C4-2B (cell line): ENCODE data around the gene FAM184A.
"Not testable (repeated sequence)": the region's sequence is repeated elsewhere in the genome, so short reads cannot be mapped to it uniquely, and the experiment has no call there.

Experiments
- H3K27ac ChIP-seq: fragments of 450-650 bp; 2 replicates; pipeline ENCODE4 v1.5.1; 2017
- CTCF ChIP-seq: fragments of 450-650 bp; conservative IDR thresholded peaks from 2 replicates; pipeline ENCODE4 v1.5.1; 2017; ENCODE audit warnings: mild to moderate bottlenecking
- ZFX ChIP-seq: fragments of 450-650 bp; IDR thresholded peaks from 2 replicates; pipeline ENCODE4 v1.6.1; 2017

FAM184A gene

GRCh38 chr6:119121367-119121766 lies 42.9 kb upstream of the FAM184A start:
- H3K27ac ChIP-seq = no peak overlapping the region
- TF ChIP-seq ZFX (no peak), CTCF (no peak)

GRCh38 chr6:119119989-119120388 lies 41.5 kb upstream of the FAM184A start:
- no peak for TF ChIP-seq ZFX
- TF ChIP-seq CTCF = no peak

GRCh38 chr6:119119062-119119461 lies 40.6 kb upstream of the FAM184A start:
- H3K27ac ChIP-seq = not testable (repeated sequence)

More at GRCh38 chr6:119119989-119120388, 41.5 kb upstream of the FAM184A start:
- no peak overlapping the region for H3K27ac ChIP-seq

- TF ChIP-seq CTCF = peak; percentile 34
- TF ChIP-seq ZFX = no peak
Measured at GRCh38 chr6:119116712-119117281, 38.3 kb upstream of the FAM184A start.

DNA sequence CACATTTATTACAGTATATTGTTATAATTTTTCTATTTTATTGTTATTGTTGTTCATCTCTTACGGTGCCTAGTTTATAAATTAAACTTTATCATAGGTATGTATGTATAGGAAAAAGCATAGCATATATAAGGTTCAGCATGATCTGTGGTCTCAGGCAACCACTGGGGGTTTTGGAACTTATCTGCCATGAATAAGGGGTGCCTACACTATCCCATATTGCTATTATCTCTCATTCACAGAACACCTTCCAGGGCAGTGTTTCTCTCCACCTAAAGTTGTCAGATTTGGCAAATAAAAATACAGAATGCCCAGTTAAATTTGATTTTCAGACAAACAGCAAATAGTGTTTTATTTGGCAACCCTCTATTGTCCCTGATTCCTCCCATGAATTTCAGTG lies 35.5 kb upstream of the FAM184A start:
- TF ChIP-seq CTCF (no peak), ZFX (no peak)
- H3K27ac ChIP-seq = no peak overlapping the region

More at GRCh38 chr6:119116712-119117281, 38.3 kb upstream of the FAM184A start:
- no peak overlapping the region for H3K27ac ChIP-seq

DNA sequence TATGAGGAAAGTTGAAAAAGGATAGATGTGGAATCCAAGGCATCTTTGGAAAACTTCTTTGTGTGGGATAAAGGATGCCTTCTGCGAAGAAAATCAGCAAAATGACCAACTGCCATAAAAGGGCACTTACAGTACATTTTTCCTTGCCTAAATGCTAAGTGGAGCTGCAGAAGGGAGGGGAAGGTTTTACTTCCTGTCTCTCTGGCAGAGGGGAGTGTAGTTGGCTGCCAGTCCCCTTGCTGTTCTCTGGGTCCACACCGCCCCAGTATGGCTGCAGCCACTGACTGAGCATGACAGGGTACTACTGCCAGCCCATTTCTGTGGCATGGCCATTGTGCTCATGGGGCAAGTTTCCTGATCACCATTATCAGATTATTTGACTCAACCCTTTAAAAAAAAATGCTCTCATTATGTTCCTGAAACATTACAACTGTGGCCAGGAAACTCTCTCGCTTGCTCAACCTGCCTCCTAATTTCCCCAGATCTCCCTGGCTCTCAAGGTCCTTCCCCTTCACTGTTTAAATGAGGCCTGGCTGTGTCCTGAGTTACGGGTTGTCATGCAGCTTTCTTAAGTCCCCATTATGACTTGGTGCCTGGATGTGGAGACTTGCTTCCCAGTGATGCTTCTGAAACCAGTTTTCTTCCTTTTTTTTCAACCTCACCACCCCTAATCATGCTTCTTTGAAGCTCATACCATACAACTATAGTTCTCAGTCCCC lies 34.5 kb upstream of the FAM184A start:
- no peak overlapping the region for H3K27ac ChIP-seq
- TF ChIP-seq ZFX = no peak
- no peak for TF ChIP-seq CTCF

GRCh38 chr6:119110601-119111548 lies 32.4 kb upstream of the FAM184A start:
- H3K27ac ChIP-seq = no peak overlapping the region
- TF ChIP-seq CTCF (peak; percentile 69), ZFX (no peak)
